Measurements from ENCODE around the gene S100Z. TPM values are rescaled to one million over a fixed set of nuclear protein-coding genes. Genes with fewer than 3 reads are reported as not detected.

The S100Z gene
- total and polyA plus RNA-seq, 2 of the 8 experiments (the other 6 are each of a cell fraction or from before 2014, with no cell fraction given) = 0.30 TPM; not detected in 1

- 98% methylated on average over 3 of the region's 3 CpGs; no CpG with 5 or more reads in 1 of the 2 experiments for WGBS, 2 experiments (ENCODE audit: extremely low coverage in 1 of 2, insufficient coverage in 1 of 2, insufficient read length in 1 of 2, insufficient replicate concordance in 2 of 2, low coverage in 1 of 2, low lambda C conversion rate in 2 of 2, missing lambda C conversion rate in 1 of 2)
- Histone ChIP-seq H2BK12ac (ENCODE audit: low read depth, low read length) (no peak overlapping the region), H3K14ac (ENCODE audit: insufficient read length) (no peak overlapping the region), H3K4me1 (replicated peaks in 1 of 4; ENCODE audit: control insufficient read depth in 3 of 4, insufficient read depth in 4 of 4, low read length in 3 of 4) (no peaks in the 10 kb centered on the region), H3K36me3 (ENCODE audit: control insufficient read depth in 2 of 4, insufficient read depth in 4 of 4, low read length in 3 of 4) (no peaks in the 10 kb centered on the region), H2BK5ac (ENCODE audit: low read depth, low read length) (no peak overlapping the region), H4K91ac (replicated peaks; ENCODE audit: insufficient read length, low read length) (no peak overlapping the region), H3K4me3 (ENCODE audit: extremely low read depth in 1 of 4, insufficient read depth in 2 of 4, low read depth in 3 of 4, low read length in 4 of 4) (no peak overlapping the region), H2BK20ac (ENCODE audit: low read length) (no peak overlapping the region), H3K23ac (ENCODE audit: insufficient read length) (no peak overlapping the region), H2BK120ac (replicated peaks; ENCODE audit: low read depth, low read length) (no peak overlapping the region), H4K8ac (ENCODE audit: extremely low read depth, insufficient read depth, low read length) (no peak overlapping the region), H3K27ac (ENCODE audit: low read depth, low read length) (no peak overlapping the region), H3K9me3 (ENCODE audit: insufficient read depth in 2 of 2, low read depth in 1 of 2, low read length in 1 of 2) (no peaks in the 10 kb centered on the region), H3K56ac (replicated peaks; ENCODE audit: insufficient read length, low read depth, low read length) (no peak overlapping the region), H3K27me3 (replicated peaks in 1 of 4; ENCODE audit: control insufficient read depth in 3 of 4, extremely low read depth in 1 of 4, insufficient read depth in 3 of 4, low read length in 3 of 4) (no peaks in the 10 kb centered on the region), H3K4me2 (ENCODE audit: insufficient read depth in 1 of 2, low read depth in 2 of 2, low read length in 2 of 2) (no peak overlapping the region), H3K4ac (replicated peaks; ENCODE audit: insufficient read length, low read depth, low read length) (no peak overlapping the region), H3K9ac (replicated peaks in 1 of 4; ENCODE audit: extremely low read depth in 1 of 4, low read depth in 3 of 4, low read length in 3 of 4) (no peak overlapping the region), H2BK15ac (ENCODE audit: low read length) (no peak overlapping the region), H4K20me1 (replicated peaks in 1 of 2; ENCODE audit: control insufficient read depth in 1 of 2, insufficient read depth in 2 of 2, low read length in 2 of 2) (no peaks in the 10 kb centered on the region), H3K23me2 (ENCODE audit: low read depth, low read length) (no peaks in the 10 kb centered on the region), H3K79me2 (ENCODE audit: control insufficient read depth in 1 of 2, insufficient read depth in 2 of 2, low read length in 2 of 2) (no peaks in the 10 kb centered on the region), H2AK5ac (ENCODE audit: low read depth, low read length) (no peak overlapping the region), H4K5ac (ENCODE audit: insufficient read length, low read depth, low read length) (no peak overlapping the region), H2AFZ (ENCODE audit: low read length) (no peak overlapping the region), H3K79me1 (ENCODE audit: low read depth, low read length) (no peaks in the 10 kb centered on the region), H3K18ac (ENCODE audit: extremely low read depth, low read length) (no peak overlapping the region)
- FAIRE-seq (no peak), DNase-seq (ENCODE audit: low read depth in 1 of 2, low spot score in 2 of 2) (no peak)
- CTCF ChIA-PET (ENCODE audit: partially characterized antibody) = no interaction called here
- POLR2A ChIA-PET (ENCODE audit: partially characterized antibody) = no interaction called here
- TF ChIP-seq EP300 (IDR thresholded peaks at IDR 0.05; ENCODE audit: borderline replicate concordance in 1 of 2, low read depth in 2 of 2, low read length in 2 of 2) (no peak), RXRA (IDR thresholded peaks at IDR 0.05; ENCODE audit: insufficient read depth, low read depth, low read length) (no peak), CEBPB (IDR thresholded peaks at IDR 0.05; ENCODE audit: low read depth, low read length) (no peak), SIRT6 (IDR thresholded peaks at IDR 0.05; ENCODE audit: low read length) (no peak), POU5F1 (IDR thresholded peaks at IDR 0.05; ENCODE audit: low read depth, low read length) (no peak), SIN3A (conservative IDR thresholded peaks at IDR 0.05 in 1 of 2, IDR thresholded peaks at IDR 0.05 in 1 of 2; ENCODE audit: low read depth in 1 of 2, low read length in 2 of 2) (no peak), SUZ12 (IDR thresholded peaks at IDR 0.05; ENCODE audit: low read length) (no peak), ATF2 (IDR thresholded peaks at IDR 0.05; ENCODE audit: low read length) (no peak), TEAD4 (IDR thresholded peaks at IDR 0.05; ENCODE audit: low read depth, low read length) (no peak), POLR2A (IDR thresholded peaks at IDR 0.05; ENCODE audit: control extremely low read depth in 1 of 2, low read depth in 2 of 2, low read length in 2 of 2) (no peak), SP2 (IDR thresholded peaks at IDR 0.05; ENCODE audit: low read length) (no peak), CBX5 (IDR thresholded peaks at IDR 0.05; ENCODE audit: low read depth, low read length) (no peak), ZNF274 (IDR thresholded peaks at IDR 0.05; ENCODE audit: borderline replicate concordance, extremely low read depth, low read length) (no peak)
These were observed 91.6 kb downstream of the S100Z start for GRCh38 chr5:76941442-76941841.
